Measurements from ENCODE around the gene SEMA3A.

Gene SEMA3A

GRCh38 chr7:84188786-84189405 lies 5.7 kb downstream of the SEMA3A start:
- DNase-seq (ENCODE audit: low spot score in 2 of 2), result no peak
- no peaks in the 10 kb centered on the region for H3K36me3 Mint-ChIP-seq
- no peak overlapping the region for H3K4me3 Mint-ChIP-seq
- H3K4me1 Mint-ChIP-seq, result no peaks in the 10 kb centered on the region
- no peak for ATAC-seq (ENCODE audit: low read depth)
- peaks cover 1% of the 10 kb centered on the region for H3K9me3 Mint-ChIP-seq
- H3K27ac Mint-ChIP-seq, result no peak overlapping the region
- no peaks in the 10 kb centered on the region for H3K27me3 Mint-ChIP-seq

DNA sequence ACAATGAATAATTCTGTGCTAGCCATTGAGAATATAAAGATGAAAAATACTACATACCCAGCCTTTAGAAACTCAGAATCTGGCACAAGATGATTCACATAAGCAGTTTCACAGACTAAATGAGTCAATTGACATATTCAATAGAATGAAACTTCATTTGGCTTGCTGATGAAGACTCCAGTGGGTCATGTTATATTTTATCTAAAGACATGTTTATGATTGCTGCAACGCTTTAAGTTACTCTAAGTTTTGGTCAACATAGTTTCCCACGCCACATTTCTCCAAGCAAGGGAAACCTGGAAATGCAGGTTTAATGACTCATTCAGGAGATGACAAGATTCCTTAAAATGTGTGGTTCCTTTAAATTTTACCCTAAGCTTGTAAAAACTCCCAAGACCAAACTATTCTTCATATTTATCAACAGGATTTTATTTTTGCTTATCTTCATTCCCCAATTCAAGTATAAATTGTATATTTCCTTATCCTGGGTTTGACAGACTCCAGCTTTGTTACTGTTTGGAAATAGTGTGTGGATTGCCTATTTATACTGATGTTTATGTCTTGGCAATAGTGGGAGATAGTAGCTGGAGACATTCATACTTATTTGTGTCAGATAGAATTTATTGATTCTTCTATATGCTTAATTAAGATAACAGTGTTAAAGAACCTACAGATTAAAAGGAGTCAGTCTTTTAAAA lies 6.6 kb downstream of the SEMA3A start:
- no peaks in the 10 kb centered on the region for H3K36me3 Mint-ChIP-seq
- no peaks in the 10 kb centered on the region for H3K4me1 Mint-ChIP-seq
- peaks cover 1% of the 10 kb centered on the region for H3K9me3 Mint-ChIP-seq
- H3K27ac Mint-ChIP-seq, result no peak overlapping the region
- H3K27me3 Mint-ChIP-seq, result no peaks in the 10 kb centered on the region
- ATAC-seq (ENCODE audit: low read depth) (no peak), DNase-seq (ENCODE audit: low spot score in 2 of 2) (no peak)
- no peak overlapping the region for H3K4me3 Mint-ChIP-seq

- Mint-ChIP-seq H3K27ac (no peak overlapping the region), H3K4me3 (no peak overlapping the region), H3K9me3 (peaks cover 1% of the 10 kb centered on the region), H3K36me3 (no peaks in the 10 kb centered on the region), H3K27me3 (no peaks in the 10 kb centered on the region), H3K4me1 (no peaks in the 10 kb centered on the region)
- ATAC-seq (ENCODE audit: low read depth) (no peak), DNase-seq (ENCODE audit: low spot score in 2 of 2) (no peak)
Observed at GRCh38 chr7:84187087-84187805, 7.3 kb downstream of the SEMA3A start.

DNA sequence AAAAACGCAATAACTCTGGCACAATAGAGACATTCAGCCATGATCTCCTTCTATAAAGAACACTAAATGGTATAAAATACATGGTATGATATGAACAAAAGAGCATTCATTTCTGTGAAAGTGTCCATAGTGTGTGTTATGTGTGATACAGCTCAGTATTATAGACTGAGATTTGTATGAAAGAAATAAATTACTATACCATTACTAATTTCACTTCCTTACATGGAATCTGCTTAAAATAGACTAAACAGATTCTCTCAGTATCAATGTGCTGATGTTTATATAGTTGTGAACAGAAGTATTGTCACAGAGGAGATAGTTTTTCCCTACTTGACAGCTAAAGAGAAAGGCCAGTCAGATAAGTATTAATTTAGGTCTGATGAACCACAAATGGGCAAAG lies 10.8 kb downstream of the SEMA3A start:
- no peaks in the 10 kb centered on the region for H3K27me3 Mint-ChIP-seq
- no peak overlapping the region for H3K4me3 Mint-ChIP-seq
- peaks cover 1% of the 10 kb centered on the region for H3K9me3 Mint-ChIP-seq
- no peaks in the 10 kb centered on the region for H3K36me3 Mint-ChIP-seq
- no peak for ATAC-seq (ENCODE audit: low read depth)
- no peaks in the 10 kb centered on the region for H3K4me1 Mint-ChIP-seq
- no peak for DNase-seq (ENCODE audit: low spot score in 2 of 2)
- H3K27ac Mint-ChIP-seq, result no peak overlapping the region

GRCh38 chr7:84182301-84182700 lies 12.3 kb downstream of the SEMA3A start:
- Mint-ChIP-seq H3K4me3 (no peak overlapping the region), H3K9me3 (peaks cover 1% of the 10 kb centered on the region), H3K36me3 (no peaks in the 10 kb centered on the region), H3K27me3 (no peaks in the 10 kb centered on the region), H3K27ac (no peak overlapping the region), H3K4me1 (no peaks in the 10 kb centered on the region)
- ATAC-seq (ENCODE audit: low read depth) (no peak), DNase-seq (ENCODE audit: low spot score in 2 of 2) (no peak)

GRCh38 chr7:84181628-84182027 lies 13.0 kb downstream of the SEMA3A start:
- no peak overlapping the region for H3K27ac Mint-ChIP-seq
- H3K27me3 Mint-ChIP-seq, result no peaks in the 10 kb centered on the region
- H3K4me1 Mint-ChIP-seq, result no peaks in the 10 kb centered on the region

DNA sequence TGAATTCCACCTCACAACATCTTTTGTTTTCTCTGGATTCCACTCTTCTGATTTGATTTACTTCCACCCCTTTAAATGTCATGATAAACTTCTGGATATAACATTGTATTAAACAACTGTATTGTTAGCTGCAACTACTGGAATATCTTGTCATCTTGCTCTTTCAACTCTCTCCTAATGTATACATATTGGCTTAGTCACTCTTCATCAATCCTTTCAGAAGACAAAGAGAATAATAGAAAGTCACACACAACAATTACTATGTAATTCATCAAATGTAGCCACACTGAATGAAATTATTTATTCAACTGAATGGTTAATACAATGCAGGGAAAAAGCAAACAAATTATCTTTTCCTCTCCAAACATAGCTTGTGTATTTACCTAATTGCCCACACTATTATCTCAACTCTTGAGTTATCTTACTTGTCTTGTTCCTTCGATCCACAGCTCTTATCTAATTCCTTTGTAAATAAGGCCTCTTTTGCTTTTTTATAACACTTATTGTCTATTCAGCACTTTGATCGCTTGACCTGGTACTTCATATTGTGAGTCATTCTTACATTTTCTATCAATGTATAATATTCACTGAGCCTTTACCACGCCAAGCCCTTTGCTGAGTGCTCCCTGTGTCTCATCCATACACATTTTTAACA lies 16.7 kb downstream of the SEMA3A start:
- ATAC-seq (ENCODE audit: low read depth) (no peak), DNase-seq (ENCODE audit: low spot score in 2 of 2) (no peak)
- H3K36me3 Mint-ChIP-seq, result no peaks in the 10 kb centered on the region
- H3K27ac Mint-ChIP-seq, result no peak overlapping the region
- H3K27me3 Mint-ChIP-seq, result no peaks in the 10 kb centered on the region
- no peaks in the 10 kb centered on the region for H3K4me1 Mint-ChIP-seq
- no peak overlapping the region for H3K4me3 Mint-ChIP-seq
- H3K9me3 Mint-ChIP-seq, result no peaks in the 10 kb centered on the region

More at GRCh38 chr7:84181628-84182027, 13.0 kb downstream of the SEMA3A start:
- peaks cover 1% of the 10 kb centered on the region for H3K9me3 Mint-ChIP-seq
- ATAC-seq (ENCODE audit: low read depth) (no peak), DNase-seq (ENCODE audit: low spot score in 2 of 2) (no peak)
- no peak overlapping the region for H3K4me3 Mint-ChIP-seq
- no peaks in the 10 kb centered on the region for H3K36me3 Mint-ChIP-seq

GRCh38 chr7:84176716-84177115 lies 17.9 kb downstream of the SEMA3A start:
- Mint-ChIP-seq H3K36me3 (no peaks in the 10 kb centered on the region), H3K4me3 (no peak overlapping the region), H3K4me1 (no peaks in the 10 kb centered on the region), H3K27ac (no peak overlapping the region), H3K9me3 (no peaks in the 10 kb centered on the region), H3K27me3 (no peaks in the 10 kb centered on the region)
- ATAC-seq (ENCODE audit: low read depth) (no peak), DNase-seq (ENCODE audit: low spot score in 2 of 2) (no peak)

- DNase-seq (ENCODE audit: low spot score in 2 of 2) (no peak), ATAC-seq (ENCODE audit: low read depth) (no peak)
- H3K9me3 Mint-ChIP-seq, result no peaks in the 10 kb centered on the region
- H3K27me3 Mint-ChIP-seq, result no peaks in the 10 kb centered on the region
- H3K4me1 Mint-ChIP-seq, result no peaks in the 10 kb centered on the region
- H3K36me3 Mint-ChIP-seq, result no peaks in the 10 kb centered on the region
- no peak overlapping the region for H3K27ac Mint-ChIP-seq
- H3K4me3 Mint-ChIP-seq, result no peak overlapping the region
Observed at GRCh38 chr7:84175461-84175860, 19.1 kb downstream of the SEMA3A start.

DNA sequence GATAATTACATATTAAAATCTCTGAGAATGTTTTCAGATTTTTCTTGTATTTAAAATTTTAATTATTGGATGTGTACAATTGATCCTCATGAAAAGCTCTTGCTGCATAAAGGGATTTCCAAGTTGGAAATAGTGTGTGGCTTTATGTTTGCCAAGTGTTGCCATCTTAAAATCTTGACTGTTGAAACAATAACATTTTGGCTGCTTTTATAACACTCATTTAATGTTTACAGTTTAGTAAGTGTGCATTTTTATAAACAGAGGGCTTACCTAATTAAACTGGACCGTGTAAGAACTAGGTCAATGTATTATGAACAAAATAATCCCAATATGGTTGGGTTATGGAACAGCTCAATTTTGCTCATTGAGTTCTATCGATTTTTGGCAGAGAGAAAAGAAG lies 23.9 kb downstream of the SEMA3A start:
- Mint-ChIP-seq H3K4me3 (no peak overlapping the region), H3K9me3 (no peaks in the 10 kb centered on the region), H3K4me1 (no peaks in the 10 kb centered on the region), H3K27ac (no peak overlapping the region), H3K27me3 (no peaks in the 10 kb centered on the region), H3K36me3 (no peaks in the 10 kb centered on the region)
- DNase-seq (ENCODE audit: low spot score in 2 of 2), result no peak
- no peak for ATAC-seq (ENCODE audit: low read depth)

DNA sequence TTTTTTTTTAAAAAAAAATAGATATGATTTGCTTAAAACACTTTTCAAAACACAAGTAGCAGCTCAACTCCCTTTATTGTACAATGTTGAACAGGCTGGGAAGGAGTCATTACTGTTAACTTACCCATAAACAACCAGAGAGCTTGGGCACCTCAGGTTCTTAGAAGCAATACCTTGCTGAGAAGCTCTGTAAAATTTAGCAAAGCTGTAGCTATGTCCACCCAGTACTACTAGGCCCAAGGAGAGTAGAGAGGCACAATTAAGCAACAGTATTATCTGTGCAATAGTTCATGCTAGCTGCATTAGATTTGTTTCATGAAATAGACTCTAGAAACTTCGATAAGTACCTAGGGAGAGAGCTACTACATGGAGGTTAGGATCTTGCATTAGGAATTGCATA lies 32.0 kb downstream of the SEMA3A start:
- DNase-seq (ENCODE audit: low spot score in 2 of 2) (no peak), ATAC-seq (ENCODE audit: low read depth) (no peak)
- H3K4me3 Mint-ChIP-seq, result no peak overlapping the region
- H3K4me1 Mint-ChIP-seq, result no peaks in the 10 kb centered on the region
- no peak overlapping the region for H3K27ac Mint-ChIP-seq
- peaks cover 1% of the 10 kb centered on the region for H3K9me3 Mint-ChIP-seq
- no peaks in the 10 kb centered on the region for H3K36me3 Mint-ChIP-seq
- H3K27me3 Mint-ChIP-seq, result no peaks in the 10 kb centered on the region

DNA sequence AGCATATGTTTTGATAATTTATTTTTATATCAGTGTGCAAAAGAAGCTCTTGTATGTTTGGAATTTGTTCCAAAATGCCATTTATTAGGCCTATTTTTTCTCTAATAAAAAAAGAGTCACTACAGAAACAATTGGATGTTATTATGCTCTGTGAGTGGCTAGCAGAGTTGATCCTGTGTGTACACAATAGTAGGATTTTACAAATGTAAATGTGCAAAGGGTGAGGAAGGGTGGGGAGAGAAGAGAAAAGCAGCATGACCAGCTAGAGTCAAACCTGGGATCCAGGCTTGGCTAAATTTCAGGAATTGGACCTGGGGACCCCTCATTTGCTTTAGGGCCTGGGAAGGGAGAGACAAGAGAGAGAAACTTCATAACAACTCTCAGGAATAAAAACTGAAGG lies 32.5 kb downstream of the SEMA3A start:
- DNase-seq (ENCODE audit: low spot score in 2 of 2) (no peak), ATAC-seq (ENCODE audit: low read depth) (no peak)
- Mint-ChIP-seq H3K4me1 (no peaks in the 10 kb centered on the region), H3K4me3 (no peak overlapping the region), H3K9me3 (peaks cover 2% of the 10 kb centered on the region), H3K27me3 (no peaks in the 10 kb centered on the region), H3K36me3 (no peaks in the 10 kb centered on the region), H3K27ac (no peak overlapping the region)

DNA sequence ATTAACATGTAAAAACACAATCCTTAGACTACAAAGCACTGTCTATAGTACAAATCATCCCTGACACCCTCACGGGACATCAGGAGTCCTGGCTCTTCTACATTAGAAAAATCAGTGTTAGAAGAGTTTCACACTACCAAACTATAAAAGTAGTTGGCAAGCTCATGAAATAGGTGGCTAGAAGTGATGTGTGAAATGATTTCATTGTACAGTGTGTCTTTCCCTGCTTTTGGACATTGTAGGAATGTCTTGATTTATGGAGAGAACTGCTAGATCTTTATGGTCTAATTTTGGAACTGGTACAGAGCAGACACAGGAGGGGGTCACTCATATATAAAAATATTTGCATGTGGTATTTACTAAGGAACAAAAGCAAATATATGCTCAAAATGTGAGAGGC lies 33.2 kb downstream of the SEMA3A start:
- H3K27ac Mint-ChIP-seq, result no peak overlapping the region
- H3K4me3 Mint-ChIP-seq, result no peak overlapping the region
- H3K27me3 Mint-ChIP-seq, result no peaks in the 10 kb centered on the region
- H3K36me3 Mint-ChIP-seq, result no peaks in the 10 kb centered on the region
- no peaks in the 10 kb centered on the region for H3K4me1 Mint-ChIP-seq
- H3K9me3 Mint-ChIP-seq, result peaks cover 2% of the 10 kb centered on the region
- DNase-seq (ENCODE audit: low spot score in 2 of 2) (no peak), ATAC-seq (ENCODE audit: low read depth) (no peak)

- Mint-ChIP-seq H3K9me3 (peaks cover 5% of the 10 kb centered on the region), H3K36me3 (no peaks in the 10 kb centered on the region), H3K27me3 (no peaks in the 10 kb centered on the region), H3K27ac (no peak overlapping the region), H3K4me3 (no peak overlapping the region), H3K4me1 (no peaks in the 10 kb centered on the region)
- DNase-seq (ENCODE audit: low spot score in 2 of 2) (no peak), ATAC-seq (ENCODE audit: low read depth) (no peak)
Observed at GRCh38 chr7:84159435-84159834, 35.2 kb downstream of the SEMA3A start.

All from memory B cell (primary cell).